Suprapubic skin (tissue), 4 donors: Measurements from ENCODE around the gene ARMH3. TPM values are rescaled to one million over a fixed set of nuclear protein-coding genes. Genes with fewer than 3 reads are reported as not detected.

Experiments
- DNase-seq, 2 donors: peaks; one replicate each; pipeline ENCODE4 v3.0.0-alpha.2; 2019; ENCODE audit warnings: low spot score in 2 of 2
- H3K27ac ChIP-seq: fragments of 200-600 bp; sonication (generic); one replicate; pipeline ENCODE4 v1.5.1; 2019
- H3K27me3 ChIP-seq: fragments of 200-600 bp; sonication (generic); one replicate; pipeline ENCODE4 v1.5.1; 2019
- H3K36me3 ChIP-seq: fragments of 200-600 bp; sonication (generic); one replicate; pipeline ENCODE4 v1.5.1; 2019
- H3K4me1 ChIP-seq: fragments of 200-600 bp; sonication (generic); one replicate; pipeline ENCODE4 v1.5.1; 2019
- H3K4me3 ChIP-seq: fragments of 200-600 bp; sonication (generic); one replicate; pipeline ENCODE4 v1.5.1; 2019; ENCODE audit warnings: mild to moderate bottlenecking
- H3K9me3 ChIP-seq: fragments of 200-600 bp; sonication (generic); one replicate; pipeline ENCODE4 v1.5.1; 2019
- EP300 ChIP-seq: sonication (generic); formaldehyde crosslinking; IDR thresholded peaks from one replicate; pipeline ENCODE4 v1.6.1; 2017; ENCODE audit warnings: antibody characterized with exemption
- POLR2A ChIP-seq, 2 donors: fragments of 450-650 bp; IDR thresholded peaks; one replicate each; pipeline ENCODE4 v1.6.1; 2017; ENCODE audit warnings: antibody characterized with exemption in 2 of 2, mild to moderate bottlenecking in 2 of 2, moderate library complexity in 2 of 2
- POLR2AphosphoS5 ChIP-seq, 3 donors: sonication (generic); formaldehyde crosslinking; IDR thresholded peaks; one replicate each; pipeline ENCODE4 v1.6.1; 2017; ENCODE audit warnings: antibody characterized with exemption in 3 of 3
- whole genome bisulfite sequencing: methylation state at CpG from one replicate; pipeline ENCODE4 v1.1.5; 2018; 5-methylcytosine and 5-hydroxymethylcytosine counted together
- total RNA-seq, 4 donors: library from RNA; depleted of rRNA; stranded (reverse); fragments of >200 nt; gene quantifications; one replicate each; pipeline ENCODE4 v1.1.0, GENCODE V29; 2016
- TF ChIP-seq, protein P1 (sequence below), 2 donors: fragments of 200-600 bp in 1 of 2; fragments of 450-650 bp in 1 of 2; sonication (generic) in 1 of 2; IDR thresholded peaks; one replicate each; pipeline ENCODE4 v1.5.1; 2016 to 2019; ENCODE audit warnings: antibody characterized with exemption in 2 of 2, mild to moderate bottlenecking in 1 of 2, moderate library complexity in 1 of 2

Gene ARMH3
- total RNA-seq, 4 donors from 2014 or later = 12.1 to 25.7 (median 20.4) TPM

DNA sequence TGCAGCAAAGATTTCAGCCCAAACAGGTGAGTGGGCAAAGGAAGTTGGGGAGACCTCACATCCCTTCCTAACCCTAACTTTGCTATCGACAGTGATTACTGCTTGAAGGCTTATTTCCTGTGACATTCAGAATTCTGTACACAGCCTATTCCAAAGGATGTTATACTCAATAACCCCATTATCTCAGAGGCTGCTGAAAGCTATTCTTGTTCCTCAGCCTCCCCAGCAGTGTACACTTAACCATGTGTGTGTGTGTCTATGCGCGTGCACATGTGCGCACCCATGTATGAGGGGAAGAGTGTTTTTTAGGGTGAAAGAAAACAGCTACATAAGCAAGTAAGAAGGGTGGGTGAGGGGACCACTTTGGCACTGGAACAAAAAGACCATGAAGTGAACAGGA is 122.0 kb downstream of the ARMH3 start:
- WGBS = 94% methylated on average over 4 of the region's 4 CpGs
- H3K36me3 ChIP-seq = peaks cover 6% of the 10 kb centered on the region
- TF ChIP-seq POLR2AphosphoS5 (IDR thresholded peaks at IDR 0.05) (no peak), EP300 (no peak), POLR2A (IDR thresholded peaks at IDR 0.05) (no peak)
- TF ChIP-seq, protein P1, sequence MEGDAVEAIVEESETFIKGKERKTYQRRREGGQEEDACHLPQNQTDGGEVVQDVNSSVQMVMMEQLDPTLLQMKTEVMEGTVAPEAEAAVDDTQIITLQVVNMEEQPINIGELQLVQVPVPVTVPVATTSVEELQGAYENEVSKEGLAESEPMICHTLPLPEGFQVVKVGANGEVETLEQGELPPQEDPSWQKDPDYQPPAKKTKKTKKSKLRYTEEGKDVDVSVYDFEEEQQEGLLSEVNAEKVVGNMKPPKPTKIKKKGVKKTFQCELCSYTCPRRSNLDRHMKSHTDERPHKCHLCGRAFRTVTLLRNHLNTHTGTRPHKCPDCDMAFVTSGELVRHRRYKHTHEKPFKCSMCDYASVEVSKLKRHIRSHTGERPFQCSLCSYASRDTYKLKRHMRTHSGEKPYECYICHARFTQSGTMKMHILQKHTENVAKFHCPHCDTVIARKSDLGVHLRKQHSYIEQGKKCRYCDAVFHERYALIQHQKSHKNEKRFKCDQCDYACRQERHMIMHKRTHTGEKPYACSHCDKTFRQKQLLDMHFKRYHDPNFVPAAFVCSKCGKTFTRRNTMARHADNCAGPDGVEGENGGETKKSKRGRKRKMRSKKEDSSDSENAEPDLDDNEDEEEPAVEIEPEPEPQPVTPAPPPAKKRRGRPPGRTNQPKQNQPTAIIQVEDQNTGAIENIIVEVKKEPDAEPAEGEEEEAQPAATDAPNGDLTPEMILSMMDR (IDR thresholded peaks at IDR 0.05) = no peak

DNA sequence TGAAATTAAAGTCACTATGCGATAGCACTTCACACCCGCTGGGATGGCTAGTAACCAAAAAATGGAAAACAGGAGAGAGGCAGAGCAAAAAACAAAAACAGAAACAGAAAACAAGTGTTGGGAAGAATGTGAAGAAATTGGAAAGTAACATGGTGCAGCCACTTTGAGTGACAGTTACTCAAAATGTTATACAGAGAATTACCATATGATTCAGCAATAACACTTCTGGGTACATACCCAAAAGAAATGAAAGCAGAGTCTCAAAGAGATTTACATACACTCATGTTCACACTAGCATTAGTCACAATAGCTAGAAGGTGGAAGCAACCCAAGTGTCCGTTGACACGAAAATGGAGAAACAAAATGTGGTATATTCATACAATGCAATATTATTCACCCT is 123.8 kb downstream of the ARMH3 start:
- Histone ChIP-seq H3K4me1 (no peaks in the 10 kb centered on the region), H3K9me3 (no peaks in the 10 kb centered on the region), H3K27me3 (no peaks in the 10 kb centered on the region), H3K36me3 (peaks cover 4% of the 10 kb centered on the region), H3K27ac (no peak overlapping the region), H3K4me3 (no peak overlapping the region)
- WGBS = 86% methylated on average over 4 of the region's 4 CpGs
- no peak for DNase-seq
- no peak for TF ChIP-seq POLR2A (IDR thresholded peaks at IDR 0.05)
- TF ChIP-seq, protein P1 (IDR thresholded peaks at IDR 0.05) = no peak
- no peak for TF ChIP-seq EP300
- TF ChIP-seq POLR2AphosphoS5 (IDR thresholded peaks at IDR 0.05) = no peak

More for the DNA sequence above, 122.0 kb downstream of the ARMH3 start:
- H3K27me3 ChIP-seq = no peaks in the 10 kb centered on the region
- peaks cover 8% of the 10 kb centered on the region for H3K4me1 ChIP-seq
- DNase-seq = no peak
- no peak overlapping the region for H3K27ac ChIP-seq
- H3K9me3 ChIP-seq = no peaks in the 10 kb centered on the region
- no peak overlapping the region for H3K4me3 ChIP-seq

DNA sequence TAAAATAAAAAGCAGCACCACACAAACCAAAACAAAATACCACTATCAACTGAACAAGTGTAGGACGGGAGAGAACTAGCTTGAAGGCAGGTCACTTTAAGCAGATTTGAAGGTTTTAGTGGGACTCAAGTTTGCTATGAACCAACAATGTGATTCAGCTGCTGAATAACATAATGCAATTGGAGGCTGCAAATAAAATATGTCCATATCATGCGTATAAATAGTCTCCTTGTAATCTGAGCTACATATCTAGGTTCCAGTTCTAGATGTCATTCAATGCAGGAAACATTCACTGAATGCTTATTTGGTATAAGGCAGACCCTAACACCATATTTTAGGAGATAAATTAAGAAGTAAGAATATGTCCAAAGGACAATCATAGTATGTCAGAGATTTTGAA is 130.9 kb downstream of the ARMH3 start:
- Histone ChIP-seq H3K36me3 (peaks cover 4% of the 10 kb centered on the region), H3K4me1 (no peaks in the 10 kb centered on the region), H3K27me3 (no peaks in the 10 kb centered on the region), H3K27ac (no peak overlapping the region), H3K4me3 (no peak overlapping the region), H3K9me3 (no peaks in the 10 kb centered on the region)
- WGBS = 98% methylated on average over 2 of the region's 2 CpGs
- TF ChIP-seq, protein P1 (IDR thresholded peaks at IDR 0.05) = no peak
- TF ChIP-seq POLR2AphosphoS5 (IDR thresholded peaks at IDR 0.05) (no peak), EP300 (no peak), POLR2A (IDR thresholded peaks at IDR 0.05) (no peak)
- no peak for DNase-seq

- no peak for TF ChIP-seq EP300
- TF ChIP-seq POLR2AphosphoS5 (IDR thresholded peaks at IDR 0.05) = no peak
- no peak for TF ChIP-seq POLR2A (IDR thresholded peaks at IDR 0.05)
- TF ChIP-seq, protein P1 (IDR thresholded peaks at IDR 0.05) = no peak
- H3K27me3 ChIP-seq = no peaks in the 10 kb centered on the region
- no peak overlapping the region for H3K27ac ChIP-seq
- H3K4me3 ChIP-seq = no peak overlapping the region
- H3K9me3 ChIP-seq = no peaks in the 10 kb centered on the region
- DNase-seq = no peak
- no peaks in the 10 kb centered on the region for H3K4me1 ChIP-seq
- no peaks in the 10 kb centered on the region for H3K36me3 ChIP-seq
Observed at GRCh38 chr10:101923256-101923655, 132.7 kb downstream of the ARMH3 start.

DNA sequence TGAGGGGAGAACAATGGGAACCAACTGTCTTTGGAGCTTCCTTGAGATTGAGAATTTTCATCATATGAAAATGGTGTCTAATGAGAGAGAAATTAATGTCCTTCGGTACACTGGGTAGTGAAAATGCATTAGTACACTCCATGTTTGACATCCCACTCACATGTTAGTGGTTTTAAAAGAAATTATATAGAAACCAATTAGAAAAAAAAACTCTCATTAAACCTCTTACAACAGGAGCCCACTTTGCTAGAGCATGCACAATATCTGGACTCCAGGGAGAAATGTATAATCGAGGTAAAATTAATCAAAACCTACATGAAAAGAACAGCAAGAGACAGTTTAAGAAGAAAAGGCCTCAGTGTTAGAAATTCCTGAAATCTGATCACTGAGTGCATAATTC is 133.1 kb downstream of the ARMH3 start:
- DNase-seq = no peak
- WGBS = 94% methylated on average over 2 of the region's 2 CpGs
- TF ChIP-seq EP300 (no peak), POLR2AphosphoS5 (IDR thresholded peaks at IDR 0.05) (no peak), POLR2A (IDR thresholded peaks at IDR 0.05) (no peak)
- TF ChIP-seq, protein P1 (IDR thresholded peaks at IDR 0.05) = no peak
- no peaks in the 10 kb centered on the region for H3K4me1 ChIP-seq
- no peaks in the 10 kb centered on the region for H3K36me3 ChIP-seq
- no peak overlapping the region for H3K27ac ChIP-seq
- H3K4me3 ChIP-seq = no peak overlapping the region
- no peaks in the 10 kb centered on the region for H3K27me3 ChIP-seq
- no peaks in the 10 kb centered on the region for H3K9me3 ChIP-seq
